ENCODE data around the gene SMCO2.

SMCO2 gene

DNA sequence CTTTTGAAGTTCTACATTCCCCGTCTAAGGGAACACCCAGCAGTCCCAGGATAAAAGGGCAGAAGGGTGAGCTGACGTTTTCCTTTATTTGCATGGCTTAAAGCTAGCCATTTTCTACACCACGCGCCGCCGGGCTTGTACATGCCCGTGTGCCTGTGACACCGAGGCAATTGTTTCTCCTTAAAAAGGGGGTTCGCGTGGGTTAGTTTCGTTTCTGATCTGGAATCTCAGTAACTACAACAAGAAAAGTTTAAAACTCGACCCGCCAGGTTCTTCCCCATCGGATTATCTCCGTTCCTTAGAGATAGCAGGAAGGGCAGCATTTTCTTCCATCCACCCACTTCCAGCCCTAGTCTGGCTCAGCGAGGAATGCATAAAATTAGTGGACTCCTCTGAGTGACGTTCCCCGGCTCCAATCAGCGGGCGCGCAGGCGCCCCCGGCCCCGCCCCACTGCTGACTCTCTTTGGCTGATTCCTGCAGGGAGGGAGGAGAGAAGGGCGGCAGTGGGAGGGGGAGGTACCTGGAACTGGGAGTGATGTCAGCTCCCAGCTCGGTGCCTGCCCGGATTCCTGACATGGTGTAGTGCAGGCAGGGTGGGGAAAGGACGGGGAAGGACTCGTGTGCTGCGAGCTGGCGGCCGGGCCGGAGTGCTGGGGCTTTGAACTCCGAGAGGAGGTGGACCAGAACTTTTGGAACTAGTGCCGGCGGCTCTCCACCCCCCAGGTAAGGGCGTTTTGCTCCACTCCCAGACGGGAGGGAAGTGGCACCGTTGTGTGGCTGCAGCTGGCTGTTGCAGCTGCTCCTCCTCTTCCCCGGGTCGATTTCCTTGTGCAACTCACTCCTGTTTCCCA lies 77.3 kb downstream of the SMCO2 start, which contains the start of gene PPFIBP1 (continued):
- no peak for TF ChIP-seq GFI1B (tag by site-specific recombination; IDR thresholded peaks at IDR 0.05)
- no peak for TF ChIP-seq ZNF549 (tag by site-specific recombination; IDR thresholded peaks at IDR 0.05)
- no peak for TF ChIP-seq ZNF202 (tag by site-specific recombination; IDR thresholded peaks at IDR 0.05; ENCODE audit: borderline replicate concordance)
- TF ChIP-seq PRDM1 (tag by site-specific recombination; IDR thresholded peaks at IDR 0.05) = no peak
- TF ChIP-seq GLI2 (tag by site-specific recombination; IDR thresholded peaks at IDR 0.05; ENCODE audit: borderline replicate concordance, low read depth) = no peak
- no peak for TF ChIP-seq ZNF747 (tag by site-specific recombination; IDR thresholded peaks at IDR 0.05)
- TF ChIP-seq, protein P1, sequence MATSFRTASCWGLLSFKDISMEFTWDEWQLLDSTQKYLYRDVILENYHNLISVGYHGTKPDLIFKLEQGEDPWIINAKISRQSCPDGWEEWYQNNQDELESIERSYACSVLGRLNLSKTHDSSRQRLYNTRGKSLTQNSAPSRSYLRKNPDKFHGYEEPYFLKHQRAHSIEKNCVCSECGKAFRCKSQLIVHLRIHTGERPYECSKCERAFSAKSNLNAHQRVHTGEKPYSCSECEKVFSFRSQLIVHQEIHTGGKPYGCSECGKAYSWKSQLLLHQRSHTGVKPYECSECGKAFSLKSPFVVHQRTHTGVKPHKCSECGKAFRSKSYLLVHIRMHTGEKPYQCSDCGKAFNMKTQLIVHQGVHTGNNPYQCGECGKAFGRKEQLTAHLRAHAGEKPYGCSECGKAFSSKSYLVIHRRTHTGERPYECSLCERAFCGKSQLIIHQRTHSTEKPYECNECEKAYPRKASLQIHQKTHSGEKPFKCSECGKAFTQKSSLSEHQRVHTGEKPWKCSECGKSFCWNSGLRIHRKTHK (tag by site-specific recombination; IDR thresholded peaks at IDR 0.05) = no peak
- TF ChIP-seq ZNF423 (tag by site-specific recombination; IDR thresholded peaks at IDR 0.05) = no peak
- TF ChIP-seq, protein P2, sequence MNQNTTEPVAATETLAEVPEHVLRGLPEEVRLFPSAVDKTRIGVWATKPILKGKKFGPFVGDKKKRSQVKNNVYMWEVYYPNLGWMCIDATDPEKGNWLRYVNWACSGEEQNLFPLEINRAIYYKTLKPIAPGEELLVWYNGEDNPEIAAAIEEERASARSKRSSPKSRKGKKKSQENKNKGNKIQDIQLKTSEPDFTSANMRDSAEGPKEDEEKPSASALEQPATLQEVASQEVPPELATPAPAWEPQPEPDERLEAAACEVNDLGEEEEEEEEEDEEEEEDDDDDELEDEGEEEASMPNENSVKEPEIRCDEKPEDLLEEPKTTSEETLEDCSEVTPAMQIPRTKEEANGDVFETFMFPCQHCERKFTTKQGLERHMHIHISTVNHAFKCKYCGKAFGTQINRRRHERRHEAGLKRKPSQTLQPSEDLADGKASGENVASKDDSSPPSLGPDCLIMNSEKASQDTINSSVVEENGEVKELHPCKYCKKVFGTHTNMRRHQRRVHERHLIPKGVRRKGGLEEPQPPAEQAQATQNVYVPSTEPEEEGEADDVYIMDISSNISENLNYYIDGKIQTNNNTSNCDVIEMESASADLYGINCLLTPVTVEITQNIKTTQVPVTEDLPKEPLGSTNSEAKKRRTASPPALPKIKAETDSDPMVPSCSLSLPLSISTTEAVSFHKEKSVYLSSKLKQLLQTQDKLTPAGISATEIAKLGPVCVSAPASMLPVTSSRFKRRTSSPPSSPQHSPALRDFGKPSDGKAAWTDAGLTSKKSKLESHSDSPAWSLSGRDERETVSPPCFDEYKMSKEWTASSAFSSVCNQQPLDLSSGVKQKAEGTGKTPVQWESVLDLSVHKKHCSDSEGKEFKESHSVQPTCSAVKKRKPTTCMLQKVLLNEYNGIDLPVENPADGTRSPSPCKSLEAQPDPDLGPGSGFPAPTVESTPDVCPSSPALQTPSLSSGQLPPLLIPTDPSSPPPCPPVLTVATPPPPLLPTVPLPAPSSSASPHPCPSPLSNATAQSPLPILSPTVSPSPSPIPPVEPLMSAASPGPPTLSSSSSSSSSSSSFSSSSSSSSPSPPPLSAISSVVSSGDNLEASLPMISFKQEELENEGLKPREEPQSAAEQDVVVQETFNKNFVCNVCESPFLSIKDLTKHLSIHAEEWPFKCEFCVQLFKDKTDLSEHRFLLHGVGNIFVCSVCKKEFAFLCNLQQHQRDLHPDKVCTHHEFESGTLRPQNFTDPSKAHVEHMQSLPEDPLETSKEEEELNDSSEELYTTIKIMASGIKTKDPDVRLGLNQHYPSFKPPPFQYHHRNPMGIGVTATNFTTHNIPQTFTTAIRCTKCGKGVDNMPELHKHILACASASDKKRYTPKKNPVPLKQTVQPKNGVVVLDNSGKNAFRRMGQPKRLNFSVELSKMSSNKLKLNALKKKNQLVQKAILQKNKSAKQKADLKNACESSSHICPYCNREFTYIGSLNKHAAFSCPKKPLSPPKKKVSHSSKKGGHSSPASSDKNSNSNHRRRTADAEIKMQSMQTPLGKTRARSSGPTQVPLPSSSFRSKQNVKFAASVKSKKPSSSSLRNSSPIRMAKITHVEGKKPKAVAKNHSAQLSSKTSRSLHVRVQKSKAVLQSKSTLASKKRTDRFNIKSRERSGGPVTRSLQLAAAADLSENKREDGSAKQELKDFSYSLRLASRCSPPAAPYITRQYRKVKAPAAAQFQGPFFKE (tag by site-specific recombination; IDR thresholded peaks at IDR 0.05; ENCODE audit: borderline replicate concordance) = no peak
- TF ChIP-seq KLF9 (tag by site-specific recombination; IDR thresholded peaks at IDR 0.05; ENCODE audit: low read depth) = peak; percentile 61
- TF ChIP-seq, protein P3, sequence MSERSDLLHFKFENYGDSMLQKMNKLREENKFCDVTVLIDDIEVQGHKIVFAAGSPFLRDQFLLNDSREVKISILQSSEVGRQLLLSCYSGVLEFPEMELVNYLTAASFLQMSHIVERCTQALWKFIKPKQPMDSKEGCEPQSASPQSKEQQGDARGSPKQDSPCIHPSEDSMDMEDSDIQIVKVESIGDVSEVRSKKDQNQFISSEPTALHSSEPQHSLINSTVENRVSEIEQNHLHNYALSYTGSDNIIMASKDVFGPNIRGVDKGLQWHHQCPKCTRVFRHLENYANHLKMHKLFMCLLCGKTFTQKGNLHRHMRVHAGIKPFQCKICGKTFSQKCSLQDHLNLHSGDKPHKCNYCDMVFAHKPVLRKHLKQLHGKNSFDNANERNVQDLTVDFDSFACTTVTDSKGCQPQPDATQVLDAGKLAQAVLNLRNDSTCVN (tag by site-specific recombination; optimal IDR thresholded peaks at IDR 0.05) = peak; percentile 24
- TF ChIP-seq, protein P4, sequence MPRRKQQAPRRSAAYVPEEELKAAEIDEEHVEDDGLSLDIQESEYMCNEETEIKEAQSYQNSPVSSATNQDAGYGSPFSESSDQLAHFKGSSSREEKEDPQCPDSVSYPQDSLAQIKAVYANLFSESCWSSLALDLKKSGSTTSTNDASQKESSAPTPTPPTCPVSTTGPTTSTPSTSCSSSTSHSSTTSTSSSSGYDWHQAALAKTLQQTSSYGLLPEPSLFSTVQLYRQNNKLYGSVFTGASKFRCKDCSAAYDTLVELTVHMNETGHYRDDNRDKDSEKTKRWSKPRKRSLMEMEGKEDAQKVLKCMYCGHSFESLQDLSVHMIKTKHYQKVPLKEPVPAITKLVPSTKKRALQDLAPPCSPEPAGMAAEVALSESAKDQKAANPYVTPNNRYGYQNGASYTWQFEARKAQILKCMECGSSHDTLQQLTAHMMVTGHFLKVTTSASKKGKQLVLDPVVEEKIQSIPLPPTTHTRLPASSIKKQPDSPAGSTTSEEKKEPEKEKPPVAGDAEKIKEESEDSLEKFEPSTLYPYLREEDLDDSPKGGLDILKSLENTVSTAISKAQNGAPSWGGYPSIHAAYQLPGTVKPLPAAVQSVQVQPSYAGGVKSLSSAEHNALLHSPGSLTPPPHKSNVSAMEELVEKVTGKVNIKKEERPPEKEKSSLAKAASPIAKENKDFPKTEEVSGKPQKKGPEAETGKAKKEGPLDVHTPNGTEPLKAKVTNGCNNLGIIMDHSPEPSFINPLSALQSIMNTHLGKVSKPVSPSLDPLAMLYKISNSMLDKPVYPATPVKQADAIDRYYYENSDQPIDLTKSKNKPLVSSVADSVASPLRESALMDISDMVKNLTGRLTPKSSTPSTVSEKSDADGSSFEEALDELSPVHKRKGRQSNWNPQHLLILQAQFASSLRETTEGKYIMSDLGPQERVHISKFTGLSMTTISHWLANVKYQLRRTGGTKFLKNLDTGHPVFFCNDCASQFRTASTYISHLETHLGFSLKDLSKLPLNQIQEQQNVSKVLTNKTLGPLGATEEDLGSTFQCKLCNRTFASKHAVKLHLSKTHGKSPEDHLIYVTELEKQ (tag by site-specific recombination; IDR thresholded peaks at IDR 0.05; ENCODE audit: borderline replicate concordance) = no peak
- no peak for TF ChIP-seq ZSCAN16 (tag by site-specific recombination; IDR thresholded peaks at IDR 0.05)
- TF ChIP-seq ZNF610 (tag by site-specific recombination; IDR thresholded peaks at IDR 0.05; ENCODE audit: borderline replicate concordance) = no peak
- no peak for TF ChIP-seq ZNF560 (tag by site-specific recombination; IDR thresholded peaks at IDR 0.05; ENCODE audit: borderline replicate concordance)
- peak; percentile 35; the same call in 1 of the 2 replicates for TF ChIP-seq GLIS2 (tag by site-specific recombination; IDR thresholded peaks at IDR 0.05)
- TF ChIP-seq, protein P5, sequence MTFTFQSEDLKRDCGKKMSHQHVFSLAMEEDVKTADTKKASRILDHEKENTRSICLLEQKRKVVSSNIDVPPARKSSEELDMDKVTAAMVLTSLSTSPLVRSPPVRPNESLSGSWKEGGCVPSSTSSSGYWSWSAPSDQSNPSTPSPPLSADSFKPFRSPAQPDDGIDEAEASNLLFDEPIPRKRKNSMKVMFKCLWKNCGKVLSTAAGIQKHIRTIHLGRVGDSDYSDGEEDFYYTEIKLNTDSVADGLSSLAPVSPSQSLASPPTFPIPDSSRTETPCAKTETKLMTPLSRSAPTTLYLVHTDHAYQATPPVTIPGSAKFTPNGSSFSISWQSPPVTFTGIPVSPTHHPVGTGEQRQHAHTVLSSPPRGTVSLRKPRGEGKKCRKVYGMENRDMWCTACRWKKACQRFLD (tag by site-specific recombination; IDR thresholded peaks at IDR 0.05) = no peak
- no peak for TF ChIP-seq ZNF830 (tag by site-specific recombination; IDR thresholded peaks at IDR 0.05; ENCODE audit: low read depth)
- TF ChIP-seq ZNF529 (tag by site-specific recombination; IDR thresholded peaks at IDR 0.05; ENCODE audit: insufficient replicate concordance) = no peak
- TF ChIP-seq, protein P6, sequence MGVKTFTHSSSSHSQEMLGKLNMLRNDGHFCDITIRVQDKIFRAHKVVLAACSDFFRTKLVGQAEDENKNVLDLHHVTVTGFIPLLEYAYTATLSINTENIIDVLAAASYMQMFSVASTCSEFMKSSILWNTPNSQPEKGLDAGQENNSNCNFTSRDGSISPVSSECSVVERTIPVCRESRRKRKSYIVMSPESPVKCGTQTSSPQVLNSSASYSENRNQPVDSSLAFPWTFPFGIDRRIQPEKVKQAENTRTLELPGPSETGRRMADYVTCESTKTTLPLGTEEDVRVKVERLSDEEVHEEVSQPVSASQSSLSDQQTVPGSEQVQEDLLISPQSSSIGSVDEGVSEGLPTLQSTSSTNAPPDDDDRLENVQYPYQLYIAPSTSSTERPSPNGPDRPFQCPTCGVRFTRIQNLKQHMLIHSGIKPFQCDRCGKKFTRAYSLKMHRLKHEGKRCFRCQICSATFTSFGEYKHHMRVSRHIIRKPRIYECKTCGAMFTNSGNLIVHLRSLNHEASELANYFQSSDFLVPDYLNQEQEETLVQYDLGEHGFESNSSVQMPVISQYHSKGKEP (tag by site-specific recombination; IDR thresholded peaks at IDR 0.05) = peak; percentile 79

Measured in HEK293 (cell line).